ENCODE measurements around the gene IP6K3.

The IP6K3 gene

GRCh38 chr6:33702345-33702977 is 44.2 kb downstream of the IP6K3 start:
- TF ChIP-seq REST (IDR thresholded peaks at IDR 0.05; ENCODE audit: insufficient replicate concordance, low read depth), result no peak
- TF ChIP-seq CTCF (IDR thresholded peaks at IDR 0.05; ENCODE audit: insufficient read depth, low read length), result peak; percentile 31
- H3K27ac ChIP-seq (replicated peaks), result no peak overlapping the region
- DNase-seq (ENCODE audit: low read depth in 1 of 2, low spot score in 1 of 2), result peak in 1 of 2 experiments; percentile 44

GRCh38 chr6:33700391-33701050 is 46.2 kb downstream of the IP6K3 start:
- Histone ChIP-seq H3K27me3 (ENCODE audit: insufficient read depth, poor library complexity, severe bottlenecking) (no peaks in the 10 kb centered on the region), H3K4me3 (replicated peaks; ENCODE audit: insufficient read depth, low read length) (no peak overlapping the region), H3K27ac (replicated peaks) (no peak overlapping the region)
- TF ChIP-seq SPI1 (IDR thresholded peaks at IDR 0.05; ENCODE audit: borderline replicate concordance, low read depth), result no peak
- TF ChIP-seq POLR2AphosphoS5 (IDR thresholded peaks at IDR 0.05; ENCODE audit: low read depth), result no peak
- TF ChIP-seq GABPA (IDR thresholded peaks at IDR 0.05; ENCODE audit: low read depth), result no peak
- peak; percentile 57 for TF ChIP-seq CTCF (IDR thresholded peaks at IDR 0.05; ENCODE audit: insufficient read depth, low read length)
- peak in 1 of 2 experiments; percentile 67 for DNase-seq (ENCODE audit: low read depth in 1 of 2, low spot score in 1 of 2)

More at GRCh38 chr6:33702345-33702977, 44.2 kb downstream of the IP6K3 start:
- H3K4me3 ChIP-seq (replicated peaks; ENCODE audit: insufficient read depth, low read length), result no peak overlapping the region
- H3K27me3 ChIP-seq (ENCODE audit: insufficient read depth, poor library complexity, severe bottlenecking), result no peaks in the 10 kb centered on the region

- H3K27ac ChIP-seq (replicated peaks), result no peak overlapping the region
- H3K27me3 ChIP-seq (ENCODE audit: insufficient read depth, poor library complexity, severe bottlenecking), result no peaks in the 10 kb centered on the region
- no peak for DNase-seq (ENCODE audit: low read depth in 1 of 2, low spot score in 1 of 2)
- H3K4me3 ChIP-seq (replicated peaks; ENCODE audit: insufficient read depth, low read length), result no peak overlapping the region
- TF ChIP-seq POLR2AphosphoS5 (IDR thresholded peaks at IDR 0.05; ENCODE audit: low read depth) (no peak), REST (IDR thresholded peaks at IDR 0.05; ENCODE audit: insufficient replicate concordance, low read depth) (no peak), SPI1 (IDR thresholded peaks at IDR 0.05; ENCODE audit: borderline replicate concordance, low read depth) (no peak), CTCF (IDR thresholded peaks at IDR 0.05; ENCODE audit: insufficient read depth, low read length) (no peak), GABPA (IDR thresholded peaks at IDR 0.05; ENCODE audit: low read depth) (no peak)
Observed at GRCh38 chr6:33699739-33700138, 47.0 kb downstream of the IP6K3 start.

All from HL-60 (cell line).